MCF 10A (cell line): ENCODE measurements around the gene FAM89B. TPM values are rescaled to one million over a fixed set of nuclear protein-coding genes. Genes with fewer than 3 reads are reported as not detected.

Experiments
- BruUV-seq: library from RNA; stranded (reverse); fragments of 400-500 nt; replicated peaks from 2 replicates; lab custom pipeline; 2021; lab: Mats Ljungman, UMichigan
- CTCF ChIA-PET: fragments of 300-600 bp; sonication (Branson Sonifier 250); formaldehyde crosslinking; extraction: SDS; loops from one replicate; lab custom pipeline; 2021; ENCODE audit warnings: antibody characterized with exemption, inconsistent platforms; lab: Yijun Ruan, JAX
- POLR2A ChIA-PET: fragments of 300-600, 350-650 bp; sonication (Branson Sonifier 250); formaldehyde crosslinking; extraction: SDS; loops from one replicate; lab custom pipeline; 2020; ENCODE audit warnings: antibody characterized with exemption, inconsistent platforms; lab: Yijun Ruan, JAX
- DNase-seq: peaks from one replicate; pipeline ENCODE4 v3.0.0-alpha.2; 2018; ENCODE audit not compliant: unreplicated experiment
- H3K27ac Mint-ChIP-seq: one replicate; pipeline ENCODE4 v1.8.0; 2022; ENCODE audit warnings: mild to moderate bottlenecking, low read depth, mixed read lengths; ENCODE audit not compliant: unreplicated experiment
- H3K27me3 Mint-ChIP-seq: one replicate; pipeline ENCODE4 v1.8.0; 2022; ENCODE audit warnings: mixed read lengths; ENCODE audit not compliant: insufficient read depth, unreplicated experiment
- H3K36me3 Mint-ChIP-seq: one replicate; pipeline ENCODE4 v1.8.0; 2022; ENCODE audit warnings: mild to moderate bottlenecking, moderate library complexity, mixed read lengths; ENCODE audit not compliant: insufficient read depth, unreplicated experiment
- H3K4me1 Mint-ChIP-seq: one replicate; pipeline ENCODE4 v1.8.0; 2022; ENCODE audit warnings: mixed read lengths; ENCODE audit not compliant: insufficient read depth, unreplicated experiment
- H3K4me3 Mint-ChIP-seq: one replicate; pipeline ENCODE4 v1.8.0; 2022; ENCODE audit warnings: mild to moderate bottlenecking, moderate library complexity, mixed read lengths; ENCODE audit not compliant: unreplicated experiment
- H3K9me3 Mint-ChIP-seq: one replicate; pipeline ENCODE4 v1.8.0; 2022; ENCODE audit warnings: mixed read lengths; ENCODE audit not compliant: unreplicated experiment
- CTCF ChIP-seq: fragments of 200-600 bp; IDR thresholded peaks from one replicate; pipeline ENCODE4 v1.8.0; 2022; ENCODE audit warnings: antibody characterized with exemption, mild to moderate bottlenecking; ENCODE audit not compliant: unreplicated experiment
- intact Hi-C: fragments of 100-400 bp; cut with micrococcal nuclease; formaldehyde crosslinking; loops from 2 replicates; pipeline ENCODE4 v1.14.1; 2022
- total RNA-seq: library from RNA; stranded (reverse); gene quantifications from 2 replicates; pipeline ENCODE4 v1.2.3, GENCODE V29; 2022

Gene FAM89B
- total RNA-seq, 1 experiment from 2014 or later, result 16.7 TPM

GRCh38 chr11:65569973-65570918 is 2.1 kb upstream of the FAM89B start, which contains the start of gene ZNRD2:
ZNRD2 (plus strand) TSS chr11:65570477; CDS start chr11:65570492, 15 bp downstream.
- ChIA-PET CTCF (interaction anchor here (0.5 to 2.8 kb wide), 6 partner anchors 9 to 79 kb away, joined by 3 to 51 read pairs (median 3); no protein-coding TSS in a partner anchor), POLR2A (interaction anchor here (0.5 to 4.8 kb wide), 25 partner anchors 10 to 360 kb away, joined by 3 to 103 read pairs (median 4); partner anchors contain the start of genes CFL1, KAT5, LTBP3 and MALAT1)
- Mint-ChIP-seq H3K4me3 (peak within 1 kb of the TSS; percentile 97), H3K27me3 (no peaks in the 10 kb centered on the region), H3K4me1 (peaks cover 31% of the 10 kb centered on the region), H3K27ac (peak within 1 kb of the TSS; percentile 96), H3K9me3 (no peaks in the 10 kb centered on the region), H3K36me3 (peaks cover 58% of the 10 kb centered on the region)
- intact Hi-C loops, result no loop called here
- peak; percentile 97 for DNase-seq
- TSS peak; percentile 67 for BruUV-seq
- peak; percentile 41 for TF ChIP-seq CTCF

GRCh38 chr11:65571420-65571819 is 918 bp upstream of the FAM89B start:
- Mint-ChIP-seq H3K36me3 (peaks cover 54% of the 10 kb centered on the region), H3K27ac (peak overlapping the region; percentile 54), H3K4me3 (peak overlapping the region; percentile 97), H3K4me1 (peaks cover 33% of the 10 kb centered on the region), H3K27me3 (no peaks in the 10 kb centered on the region), H3K9me3 (no peaks in the 10 kb centered on the region)
- CTCF ChIA-PET, result interaction anchor here (0.5 to 3.2 kb wide), 19 partner anchors 10 to 242 kb away, joined by 3 to 51 read pairs (median 4); partner anchors contain the start of genes MAP3K11 and PCNX3
- POLR2A ChIA-PET, result interaction anchor here (0.7 to 4.8 kb wide), 15 partner anchors 11 to 431 kb away, joined by 3 to 103 read pairs (median 7); partner anchors contain the start of genes BANF1, EIF1AD, KAT5 and MALAT1
- intact Hi-C loops, result no loop called here
- DNase-seq, result no peak
- no peak for TF ChIP-seq CTCF
- no TSS peak for BruUV-seq

- Mint-ChIP-seq H3K4me1 (peaks cover 38% of the 10 kb centered on the region), H3K27me3 (no peaks in the 10 kb centered on the region), H3K4me3 (peak overlapping the region; percentile 97), H3K36me3 (peaks cover 55% of the 10 kb centered on the region), H3K9me3 (no peaks in the 10 kb centered on the region), H3K27ac (peak overlapping the region; percentile 54)
- peak; percentile 77 for DNase-seq
- ChIA-PET CTCF (interaction anchor here (0.6 to 3.2 kb wide), 17 partner anchors 9 to 190 kb away, joined by 3 to 51 read pairs (median 4); partner anchors contain the start of genes MAP3K11, PCNX3 and SLC25A45), POLR2A (interaction anchor here (0.5 to 4.8 kb wide), 21 partner anchors 11 to 694 kb away, joined by 3 to 103 read pairs (median 5); partner anchors contain the start of genes BANF1, CCDC85B, CFL1 and EHD1)
- TF ChIP-seq CTCF, result peak; percentile 70
- no TSS peak for BruUV-seq
- intact Hi-C loops, result loop anchor here (1.0 kb wide), 1 partner anchor 32 kb away; no protein-coding TSS in a partner anchor
These were observed 398 bp upstream of the FAM89B start for GRCh38 chr11:65571940-65572339.
